Nephron (organoid): Measurements from ENCODE around the gene GJB3.

Source experiments
- H3K27ac Mint-ChIP-seq, 3 experiments: 2 replicates each; pipeline ENCODE4 v1.8.0; 2020; ENCODE audit warnings: mixed read lengths in 3 of 3, mild to moderate bottlenecking in 2 of 3, moderate library complexity in 1 of 3
- H3K27me3 Mint-ChIP-seq: 2 replicates; pipeline ENCODE4 v1.8.0; 2021; ENCODE audit warnings: low read depth, mild to moderate bottlenecking, moderate library complexity, mixed read lengths
- H3K36me3 Mint-ChIP-seq: 2 replicates; pipeline ENCODE4 v1.8.0; 2020; ENCODE audit warnings: low read depth, mixed read lengths
- H3K4me1 Mint-ChIP-seq: 2 replicates; pipeline ENCODE4 v1.8.0; 2020; ENCODE audit warnings: mixed read lengths
- H3K4me3 Mint-ChIP-seq, 3 experiments: 2 replicates each; pipeline ENCODE4 v1.8.0; 2020; ENCODE audit warnings: mild to moderate bottlenecking in 3 of 3, mixed read lengths in 3 of 3, moderate library complexity in 2 of 3
- H3K9me3 Mint-ChIP-seq: 2 replicates; pipeline ENCODE4 v1.8.0; 2020; ENCODE audit warnings: mixed read lengths
- TF ChIP-seq, protein P1 (sequence below), 3 experiments: fragments of 200-600 bp; sonication (generic); IDR thresholded peaks; one replicate each; pipeline ENCODE4 v1.5.0; 2021; ENCODE audit warnings: antibody characterized with exemption in 3 of 3; ENCODE audit not compliant: unreplicated experiment in 3 of 3

The GJB3 gene

DNA sequence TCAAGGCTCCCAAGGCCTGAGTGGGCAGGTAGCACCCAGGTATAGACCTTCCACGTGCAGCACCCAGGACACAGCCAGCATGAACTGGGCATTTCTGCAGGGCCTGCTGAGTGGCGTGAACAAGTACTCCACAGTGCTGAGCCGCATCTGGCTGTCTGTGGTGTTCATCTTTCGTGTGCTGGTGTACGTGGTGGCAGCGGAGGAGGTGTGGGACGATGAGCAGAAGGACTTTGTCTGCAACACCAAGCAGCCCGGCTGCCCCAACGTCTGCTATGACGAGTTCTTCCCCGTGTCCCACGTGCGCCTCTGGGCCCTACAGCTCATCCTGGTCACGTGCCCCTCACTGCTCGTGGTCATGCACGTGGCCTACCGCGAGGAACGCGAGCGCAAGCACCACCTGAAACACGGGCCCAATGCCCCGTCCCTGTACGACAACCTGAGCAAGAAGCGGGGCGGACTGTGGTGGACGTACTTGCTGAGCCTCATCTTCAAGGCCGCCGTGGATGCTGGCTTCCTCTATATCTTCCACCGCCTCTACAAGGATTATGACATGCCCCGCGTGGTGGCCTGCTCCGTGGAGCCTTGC lies 19.7 kb upstream of the GJB3 start:
- Mint-ChIP-seq H3K4me3 (no peak overlapping the region), H3K36me3 (no peaks in the 10 kb centered on the region)

DNA sequence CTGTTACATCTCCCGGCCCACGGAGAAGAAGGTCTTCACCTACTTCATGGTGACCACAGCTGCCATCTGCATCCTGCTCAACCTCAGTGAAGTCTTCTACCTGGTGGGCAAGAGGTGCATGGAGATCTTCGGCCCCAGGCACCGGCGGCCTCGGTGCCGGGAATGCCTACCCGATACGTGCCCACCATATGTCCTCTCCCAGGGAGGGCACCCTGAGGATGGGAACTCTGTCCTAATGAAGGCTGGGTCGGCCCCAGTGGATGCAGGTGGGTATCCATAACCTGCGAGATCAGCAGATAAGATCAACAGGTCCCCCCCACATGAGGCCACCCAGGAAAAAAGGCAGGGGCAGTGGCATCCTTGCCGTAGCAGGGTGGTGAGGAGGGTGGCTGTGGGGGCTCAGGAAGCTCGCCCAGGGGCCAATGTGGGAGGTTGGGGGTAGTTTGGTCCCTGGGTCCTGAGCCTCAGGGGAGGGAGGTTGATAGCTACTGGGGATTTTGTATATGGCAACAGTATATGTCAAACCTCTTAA lies 19.2 kb upstream of the GJB3 start:
- no peaks in the 10 kb centered on the region for H3K9me3 Mint-ChIP-seq
- peaks cover 8% of the 10 kb centered on the region for H3K27me3 Mint-ChIP-seq
- H3K4me1 Mint-ChIP-seq, result no peaks in the 10 kb centered on the region
- no peak overlapping the region for H3K4me3 Mint-ChIP-seq
- no peaks in the 10 kb centered on the region for H3K36me3 Mint-ChIP-seq
- TF ChIP-seq, protein P1, sequence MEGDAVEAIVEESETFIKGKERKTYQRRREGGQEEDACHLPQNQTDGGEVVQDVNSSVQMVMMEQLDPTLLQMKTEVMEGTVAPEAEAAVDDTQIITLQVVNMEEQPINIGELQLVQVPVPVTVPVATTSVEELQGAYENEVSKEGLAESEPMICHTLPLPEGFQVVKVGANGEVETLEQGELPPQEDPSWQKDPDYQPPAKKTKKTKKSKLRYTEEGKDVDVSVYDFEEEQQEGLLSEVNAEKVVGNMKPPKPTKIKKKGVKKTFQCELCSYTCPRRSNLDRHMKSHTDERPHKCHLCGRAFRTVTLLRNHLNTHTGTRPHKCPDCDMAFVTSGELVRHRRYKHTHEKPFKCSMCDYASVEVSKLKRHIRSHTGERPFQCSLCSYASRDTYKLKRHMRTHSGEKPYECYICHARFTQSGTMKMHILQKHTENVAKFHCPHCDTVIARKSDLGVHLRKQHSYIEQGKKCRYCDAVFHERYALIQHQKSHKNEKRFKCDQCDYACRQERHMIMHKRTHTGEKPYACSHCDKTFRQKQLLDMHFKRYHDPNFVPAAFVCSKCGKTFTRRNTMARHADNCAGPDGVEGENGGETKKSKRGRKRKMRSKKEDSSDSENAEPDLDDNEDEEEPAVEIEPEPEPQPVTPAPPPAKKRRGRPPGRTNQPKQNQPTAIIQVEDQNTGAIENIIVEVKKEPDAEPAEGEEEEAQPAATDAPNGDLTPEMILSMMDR (IDR thresholded peaks at IDR 0.05; ENCODE audit: unreplicated experiment in 3 of 3), result no peak
- H3K27ac Mint-ChIP-seq, result no peak overlapping the region

More for the DNA sequence above, 19.7 kb upstream of the GJB3 start:
- H3K9me3 Mint-ChIP-seq, result no peaks in the 10 kb centered on the region
- H3K4me1 Mint-ChIP-seq, result no peaks in the 10 kb centered on the region
- peaks cover 8% of the 10 kb centered on the region for H3K27me3 Mint-ChIP-seq
- no peak overlapping the region for H3K27ac Mint-ChIP-seq
- TF ChIP-seq, protein P1 (IDR thresholded peaks at IDR 0.05; ENCODE audit: unreplicated experiment in 3 of 3), result no peak

DNA sequence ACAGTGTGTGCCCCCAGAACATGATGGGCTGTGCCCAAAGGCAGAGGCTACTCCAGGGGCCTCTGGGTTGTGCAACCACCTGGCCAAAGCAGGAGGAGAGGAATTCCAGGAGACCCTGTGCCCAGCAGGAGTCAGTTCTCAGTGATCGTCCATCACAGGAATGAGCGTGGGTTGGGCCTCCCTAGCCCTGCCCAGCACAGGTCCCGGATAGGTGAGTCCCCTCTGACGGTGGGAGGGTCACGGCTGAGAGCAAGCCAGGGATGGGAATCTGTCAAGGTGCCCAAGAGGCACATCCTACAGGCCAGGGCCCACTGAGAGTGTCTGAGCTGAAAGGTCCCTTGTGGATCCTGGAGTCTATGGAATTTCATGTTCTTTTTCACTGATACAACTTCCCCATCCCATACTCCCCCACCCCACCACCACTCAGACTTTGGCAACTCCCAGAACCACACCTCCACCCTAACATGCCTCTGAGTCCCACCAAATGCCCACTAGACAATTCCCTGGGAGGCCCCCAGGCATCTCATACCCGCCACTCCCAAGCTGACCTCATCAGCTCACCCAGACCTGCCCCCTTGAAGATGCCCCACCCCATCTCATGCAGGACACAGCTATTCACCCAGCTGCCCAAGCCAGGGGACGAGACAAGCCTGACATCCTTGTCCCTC lies 18.4 kb upstream of the GJB3 start:
- Mint-ChIP-seq H3K4me1 (no peaks in the 10 kb centered on the region), H3K27ac (no peak overlapping the region), H3K36me3 (no peaks in the 10 kb centered on the region), H3K27me3 (peaks cover 4% of the 10 kb centered on the region), H3K4me3 (no peak overlapping the region), H3K9me3 (no peaks in the 10 kb centered on the region)
- TF ChIP-seq, protein P1 (IDR thresholded peaks at IDR 0.05; ENCODE audit: unreplicated experiment in 3 of 3), result no peak

DNA sequence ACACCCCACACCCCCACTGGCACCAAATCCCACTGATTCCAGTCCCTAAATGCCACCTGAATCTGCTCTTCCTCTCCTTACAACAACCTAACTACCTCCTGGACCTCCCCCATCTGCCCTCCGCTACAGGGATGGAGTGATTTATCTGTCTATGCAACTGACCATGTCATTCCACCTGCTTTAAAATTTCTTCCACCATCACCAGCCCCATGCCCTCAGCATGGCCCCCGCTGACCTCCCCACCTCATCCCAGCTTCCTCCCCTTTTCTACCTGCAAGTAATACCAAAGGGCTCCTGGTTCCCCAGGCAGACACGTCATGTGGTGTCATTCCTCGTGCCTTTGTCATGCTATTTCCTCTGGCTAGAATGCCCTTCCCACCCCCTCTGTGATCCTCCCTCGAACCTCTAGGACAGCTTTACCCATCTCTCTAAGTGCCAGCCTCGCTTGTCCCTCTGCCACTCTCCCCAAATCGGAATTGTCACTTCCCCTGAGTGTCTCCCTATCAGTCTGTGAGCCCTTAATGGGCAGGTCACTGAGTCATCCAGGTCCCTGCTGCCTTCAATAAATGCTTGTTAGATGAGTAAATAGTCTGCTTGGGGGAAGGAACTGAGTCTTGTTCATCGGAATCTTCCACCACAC lies 17.8 kb upstream of the GJB3 start:
- H3K9me3 Mint-ChIP-seq, result no peaks in the 10 kb centered on the region
- H3K27me3 Mint-ChIP-seq, result peaks cover 3% of the 10 kb centered on the region
- TF ChIP-seq, protein P1 (IDR thresholded peaks at IDR 0.05; ENCODE audit: unreplicated experiment in 3 of 3), result no peak
- no peak overlapping the region for H3K4me3 Mint-ChIP-seq
- no peaks in the 10 kb centered on the region for H3K4me1 Mint-ChIP-seq
- H3K36me3 Mint-ChIP-seq, result no peaks in the 10 kb centered on the region
- H3K27ac Mint-ChIP-seq, result no peak overlapping the region

DNA sequence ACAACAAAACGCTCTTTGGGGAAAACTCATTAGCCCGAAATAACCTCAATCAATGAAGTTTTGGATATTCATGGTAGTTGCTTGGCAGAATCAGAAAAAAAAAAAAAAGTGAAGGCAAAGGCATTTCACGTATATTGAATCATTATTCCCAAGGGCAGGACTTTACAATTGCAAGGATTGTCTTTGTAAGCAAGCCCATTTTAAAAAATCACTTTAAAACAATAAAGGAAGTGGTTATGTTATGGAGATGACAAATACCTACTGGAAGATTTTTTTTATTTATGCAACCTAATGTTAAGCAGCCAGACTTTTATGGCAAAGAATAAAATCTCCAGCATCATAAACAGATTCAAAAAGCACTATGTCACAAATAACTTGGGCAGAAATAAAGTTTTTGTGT lies 12.2 kb upstream of the GJB3 start:
- Mint-ChIP-seq H3K4me3 (no peak overlapping the region), H3K36me3 (no peaks in the 10 kb centered on the region), H3K27me3 (peaks cover under 1% of the 10 kb centered on the region), H3K27ac (no peak overlapping the region), H3K4me1 (no peaks in the 10 kb centered on the region), H3K9me3 (no peaks in the 10 kb centered on the region)
- TF ChIP-seq, protein P1 (IDR thresholded peaks at IDR 0.05; ENCODE audit: unreplicated experiment in 3 of 3), result no peak
